A549 (cell line): ENCODE data around the gene RABGAP1L. TPM values are rescaled to one million over a fixed set of nuclear protein-coding genes. Genes with fewer than 3 reads are reported as not detected.

Experiments
- ATAC-seq, 2 experiments: fragments of 200-7000 bp in 1 of 2; fragments of >200 bp in 1 of 2; cut with Nextera tagmentation in 1 of 2; cut with Tn5 transposase in 1 of 2; 3 replicates each; pipeline versions ENCODE4 v1.8.0 to v1.9.1; 2018 to 2020; ENCODE audit warnings: mild to moderate bottlenecking in 1 of 2, moderate library complexity in 1 of 2
- CTCF ChIA-PET: fragments of 300-600 bp; sonication (Branson Sonifier 250); formaldehyde crosslinking; extraction: SDS; loops from one replicate; lab custom pipeline; 2021; ENCODE audit warnings: antibody characterized with exemption, inconsistent platforms; lab: Yijun Ruan, JAX
- POLR2A ChIA-PET: fragments of 350-600 bp; formaldehyde crosslinking; extraction: SDS; loops from one replicate; lab custom pipeline; 2021; ENCODE audit warnings: antibody characterized with exemption, inconsistent platforms; lab: Yijun Ruan, JAX
- DNase-seq, 2 experiments: peaks; one replicate each; pipeline versions ENCODE4 v3.0.0 to v3.0.0-alpha.2; 2011 to 2016; ENCODE audit warnings: low read depth in 1 of 2, low spot score in 1 of 2
- FAIRE-seq: peaks from 2 replicates; lab custom pipeline; 2011; peaks lifted over from hg19 to GRCh38; lab: Jason Lieb, UNC
- H3K27ac ChIP-seq, 2 experiments: fragments of >200 bp; sonication (Bioruptor Twin); formaldehyde crosslinking; 3 replicates each; pipeline ENCODE4 v1.5.1; 2016 to 2017
- H3K4me1 ChIP-seq: fragments of >200 bp; sonication (Bioruptor Twin); formaldehyde crosslinking; 3 replicates; pipeline ENCODE4 v1.6.1; 2016
- H3K4me2 ChIP-seq: fragments of >200 bp; sonication (Bioruptor Twin); formaldehyde crosslinking; 3 replicates; pipeline ENCODE4 v1.6.1; 2016
- H3K4me3 ChIP-seq: fragments of >200 bp; sonication (Bioruptor Twin); formaldehyde crosslinking; 3 replicates; pipeline ENCODE4 v1.5.1; 2016
- H3K9me3 ChIP-seq: fragments of >200 bp; sonication (Bioruptor Twin); formaldehyde crosslinking; 3 replicates; pipeline ENCODE4 v1.6.1; 2016
- CBX8 ChIP-seq: fragments of 200-600 bp; sonication (generic); IDR thresholded peaks from 2 replicates; pipeline ENCODE4 v1.6.1; 2016
- CEBPB ChIP-seq, 2 experiments: fragments of >200 bp in 1 of 2; sonication (Bioruptor Twin) in 1 of 2; formaldehyde crosslinking in 1 of 2; IDR thresholded peaks; 2 replicates each; pipeline ENCODE4 v1.6.1; 2012 to 2016
- EHF ChIP-seq: fragments of 250-450 bp; sonication (Bioruptor Pico); IDR thresholded peaks from 2 replicates; pipeline ENCODE4 v1.5.0; 2020; ENCODE audit warnings: mild to moderate bottlenecking
- ESRRA ChIP-seq: fragments of 150-350 bp; IDR thresholded peaks from 2 replicates; pipeline ENCODE4 v1.6.1; 2014; ENCODE audit warnings: mild to moderate bottlenecking, low read length, borderline replicate concordance
- FOSB ChIP-seq: fragments of 250-450 bp; sonication (Bioruptor Pico); IDR thresholded peaks from 2 replicates; pipeline ENCODE4 v1.5.0; 2020; ENCODE audit warnings: mild to moderate bottlenecking, moderate library complexity
- FOSL2 ChIP-seq, 2 experiments: fragments of 450-650 bp in 1 of 2; fragments of >200 bp in 1 of 2; sonication (Bioruptor Twin) in 1 of 2; formaldehyde crosslinking; IDR thresholded peaks; 2 replicates each; pipeline versions ENCODE4 v1.5.0 to v1.6.1; 2016 to 2020; ENCODE audit warnings: mild to moderate bottlenecking in 1 of 2, moderate library complexity in 1 of 2
- GATA3 ChIP-seq: IDR thresholded peaks from 2 replicates; pipeline ENCODE4 v1.6.1; 2012; ENCODE audit warnings: borderline replicate concordance
- HMGXB4 ChIP-seq: fragments of 250-450 bp; sonication (Bioruptor Pico); IDR thresholded peaks from 2 replicates; pipeline ENCODE4 v1.5.0; 2021; ENCODE audit warnings: mild to moderate bottlenecking, moderate library complexity, borderline replicate concordance
- HOXB5 ChIP-seq: fragments of 250-450 bp; sonication (Bioruptor Pico); IDR thresholded peaks from 2 replicates; pipeline ENCODE4 v1.5.0; 2020; ENCODE audit warnings: mild to moderate bottlenecking, moderate library complexity
- JUN ChIP-seq, 2 experiments: fragments of >200 bp; sonication (Bioruptor Twin); formaldehyde crosslinking; IDR thresholded peaks; 2 replicates in 1 of 2; 3 replicates in 1 of 2; pipeline ENCODE4 v1.6.1; 2016 to 2017
- JUNB ChIP-seq: fragments of >200 bp; sonication (Bioruptor Twin); formaldehyde crosslinking; IDR thresholded peaks from 2 replicates; pipeline ENCODE4 v1.6.1; 2016
- MAFK ChIP-seq: fragments of 450-650 bp; IDR thresholded peaks from 2 replicates; pipeline ENCODE4 v1.6.1; 2014; ENCODE audit not compliant: partially characterized antibody
- MAZ ChIP-seq: fragments of 150-350 bp; IDR thresholded peaks from 2 replicates; pipeline ENCODE4 v1.6.1; 2014; ENCODE audit warnings: antibody characterized with exemption, low read depth, low read length, borderline replicate concordance
- NR3C1 ChIP-seq: fragments of >200 bp; sonication (Bioruptor Twin); formaldehyde crosslinking; IDR thresholded peaks from 3 replicates; pipeline ENCODE4 v1.6.1; 2017
- POLR2AphosphoS2 ChIP-seq: conservative IDR thresholded peaks from 2 replicates; pipeline ENCODE4 v1.6.1; 2012; ENCODE audit warnings: low read length, improper control_type of control experiment, inconsistent platforms
- SMC3 ChIP-seq: fragments of >200 bp; sonication (Bioruptor Twin); formaldehyde crosslinking; IDR thresholded peaks from 3 replicates; pipeline ENCODE4 v1.6.1; 2018; ENCODE audit warnings: inconsistent platforms
- SREBF2 ChIP-seq: fragments of 450-650 bp; IDR thresholded peaks from 2 replicates; pipeline ENCODE4 v1.6.1; 2014; ENCODE audit warnings: mild to moderate bottlenecking, moderate library complexity
- whole genome bisulfite sequencing: methylation state at CpG from one replicate; pipeline ENCODE4 v1.1.6; 2017; ENCODE audit errors: missing lambda C conversion rate; 5-methylcytosine and 5-hydroxymethylcytosine counted together
- polyA plus RNA-seq, 4 experiments: library from polyadenylated mRNA; depleted of rRNA in 3 of 4; stranded (reverse); fragments of >200 nt; fragmentation: RNase III in 1 of 4; extraction: RNeasy Plus Mini Kit Qiagen cat#74134 plus additional on column Dnase treatment in 1 of 4; gene quantifications; 2 replicates in 3 of 4; 3 replicates in 1 of 4; pipeline ENCODE4 v1.2.3, GENCODE V29; 2011 to 2017
- TF ChIP-seq, protein P1 (sequence below): IDR thresholded peaks from 2 replicates; pipeline ENCODE4 v1.6.1; 2012; ENCODE audit warnings: low read depth, borderline replicate concordance
- TF ChIP-seq, protein P2 (sequence below): IDR thresholded peaks from 2 replicates; pipeline ENCODE4 v1.6.1; 2012
- TF ChIP-seq, protein P3 (sequence below): fragments of >200 bp; sonication (Bioruptor Twin); formaldehyde crosslinking; IDR thresholded peaks from 2 replicates; pipeline ENCODE4 v1.6.1; 2016
- TF ChIP-seq, protein P4 (sequence below): fragments of 200-600 bp; sonication (generic); IDR thresholded peaks from 2 replicates; pipeline ENCODE4 v1.6.1; 2016; ENCODE audit warnings: antibody characterized with exemption, mild to moderate bottlenecking, moderate library complexity
- TF ChIP-seq, protein P5 (sequence below): fragments of 250-450 bp; sonication (Bioruptor Pico); IDR thresholded peaks from 2 replicates; pipeline ENCODE4 v1.5.0; 2020; ENCODE audit warnings: low read depth, mild to moderate bottlenecking, moderate library complexity

The RABGAP1L gene
- polyA plus RNA-seq, 2 of the 4 experiments (the other 2 are of a cell fraction): 8.2 to 18.6 TPM

DNA sequence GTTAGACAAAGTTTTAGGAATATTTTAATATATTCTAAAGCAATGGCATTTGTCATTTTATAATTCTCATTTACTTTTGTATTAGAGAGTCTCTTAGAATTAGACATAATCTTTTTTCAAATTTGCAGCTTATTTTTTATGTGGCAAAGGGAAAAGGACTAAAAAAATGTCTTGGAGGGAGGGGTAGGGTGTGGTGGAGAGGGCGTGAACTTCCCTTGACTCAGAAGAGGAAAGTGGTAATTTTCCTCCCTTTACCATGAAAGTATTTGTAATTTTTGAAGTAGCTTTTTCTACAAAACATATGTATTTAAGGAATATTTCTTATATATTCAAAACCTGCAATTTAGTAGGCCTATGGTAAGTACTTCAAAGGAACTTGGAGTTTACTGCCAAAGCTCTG, 6.9 kb upstream of the RABGAP1L start:
- H3K27ac ChIP-seq: no peak overlapping the region
- TF ChIP-seq HOXB5 (CRISPR knock-in tag): no peak
- no peak for TF ChIP-seq MAZ
- no peak for TF ChIP-seq JUNB
- no peak for TF ChIP-seq HMGXB4 (CRISPR knock-in tag)
- TF ChIP-seq SMC3: no peak
- no peak for TF ChIP-seq GATA3
- no peak for TF ChIP-seq SREBF2
- TF ChIP-seq CEBPB (IDR thresholded peaks at IDR 0.05): no peak
- TF ChIP-seq CBX8: no peak
- TF ChIP-seq, protein P1, sequence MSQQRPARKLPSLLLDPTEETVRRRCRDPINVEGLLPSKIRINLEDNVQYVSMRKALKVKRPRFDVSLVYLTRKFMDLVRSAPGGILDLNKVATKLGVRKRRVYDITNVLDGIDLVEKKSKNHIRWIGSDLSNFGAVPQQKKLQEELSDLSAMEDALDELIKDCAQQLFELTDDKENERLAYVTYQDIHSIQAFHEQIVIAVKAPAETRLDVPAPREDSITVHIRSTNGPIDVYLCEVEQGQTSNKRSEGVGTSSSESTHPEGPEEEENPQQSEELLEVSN: no peak
- TF ChIP-seq, protein P2, sequence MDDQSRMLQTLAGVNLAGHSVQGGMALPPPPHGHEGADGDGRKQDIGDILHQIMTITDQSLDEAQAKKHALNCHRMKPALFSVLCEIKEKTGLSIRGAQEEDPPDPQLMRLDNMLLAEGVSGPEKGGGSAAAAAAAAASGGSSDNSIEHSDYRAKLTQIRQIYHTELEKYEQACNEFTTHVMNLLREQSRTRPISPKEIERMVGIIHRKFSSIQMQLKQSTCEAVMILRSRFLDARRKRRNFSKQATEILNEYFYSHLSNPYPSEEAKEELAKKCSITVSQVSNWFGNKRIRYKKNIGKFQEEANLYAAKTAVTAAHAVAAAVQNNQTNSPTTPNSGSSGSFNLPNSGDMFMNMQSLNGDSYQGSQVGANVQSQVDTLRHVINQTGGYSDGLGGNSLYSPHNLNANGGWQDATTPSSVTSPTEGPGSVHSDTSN: no peak
- no peak for TF ChIP-seq NR3C1
- no peak for TF ChIP-seq MAFK
- TF ChIP-seq, protein P3, sequence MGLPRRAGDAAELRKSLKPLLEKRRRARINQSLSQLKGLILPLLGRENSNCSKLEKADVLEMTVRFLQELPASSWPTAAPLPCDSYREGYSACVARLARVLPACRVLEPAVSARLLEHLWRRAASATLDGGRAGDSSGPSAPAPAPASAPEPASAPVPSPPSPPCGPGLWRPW: no peak
- no peak for TF ChIP-seq ESRRA
- TF ChIP-seq FOSB (CRISPR knock-in tag): no peak
- TF ChIP-seq, protein P4, sequence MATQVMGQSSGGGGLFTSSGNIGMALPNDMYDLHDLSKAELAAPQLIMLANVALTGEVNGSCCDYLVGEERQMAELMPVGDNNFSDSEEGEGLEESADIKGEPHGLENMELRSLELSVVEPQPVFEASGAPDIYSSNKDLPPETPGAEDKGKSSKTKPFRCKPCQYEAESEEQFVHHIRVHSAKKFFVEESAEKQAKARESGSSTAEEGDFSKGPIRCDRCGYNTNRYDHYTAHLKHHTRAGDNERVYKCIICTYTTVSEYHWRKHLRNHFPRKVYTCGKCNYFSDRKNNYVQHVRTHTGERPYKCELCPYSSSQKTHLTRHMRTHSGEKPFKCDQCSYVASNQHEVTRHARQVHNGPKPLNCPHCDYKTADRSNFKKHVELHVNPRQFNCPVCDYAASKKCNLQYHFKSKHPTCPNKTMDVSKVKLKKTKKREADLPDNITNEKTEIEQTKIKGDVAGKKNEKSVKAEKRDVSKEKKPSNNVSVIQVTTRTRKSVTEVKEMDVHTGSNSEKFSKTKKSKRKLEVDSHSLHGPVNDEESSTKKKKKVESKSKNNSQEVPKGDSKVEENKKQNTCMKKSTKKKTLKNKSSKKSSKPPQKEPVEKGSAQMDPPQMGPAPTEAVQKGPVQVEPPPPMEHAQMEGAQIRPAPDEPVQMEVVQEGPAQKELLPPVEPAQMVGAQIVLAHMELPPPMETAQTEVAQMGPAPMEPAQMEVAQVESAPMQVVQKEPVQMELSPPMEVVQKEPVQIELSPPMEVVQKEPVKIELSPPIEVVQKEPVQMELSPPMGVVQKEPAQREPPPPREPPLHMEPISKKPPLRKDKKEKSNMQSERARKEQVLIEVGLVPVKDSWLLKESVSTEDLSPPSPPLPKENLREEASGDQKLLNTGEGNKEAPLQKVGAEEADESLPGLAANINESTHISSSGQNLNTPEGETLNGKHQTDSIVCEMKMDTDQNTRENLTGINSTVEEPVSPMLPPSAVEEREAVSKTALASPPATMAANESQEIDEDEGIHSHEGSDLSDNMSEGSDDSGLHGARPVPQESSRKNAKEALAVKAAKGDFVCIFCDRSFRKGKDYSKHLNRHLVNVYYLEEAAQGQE: no peak
- no peak for TF ChIP-seq EHF (CRISPR knock-in tag)
- no peak for TF ChIP-seq POLR2AphosphoS2
- no peak overlapping the region for H3K4me3 ChIP-seq
- FAIRE-seq: no peak
- ChIA-PET POLR2A (no interaction called here), CTCF (no interaction called here)
- H3K4me1 ChIP-seq: peaks cover 11% of the 10 kb centered on the region
- DNase-seq: no peak
- no peaks in the 10 kb centered on the region for H3K9me3 ChIP-seq
- WGBS: 81% methylated on average over 1 of the region's 1 CpG
- H3K4me2 ChIP-seq: no peak overlapping the region
- no peak for ATAC-seq

GRCh38 chr1:174153085-174153824, 6.1 kb upstream of the RABGAP1L start:
- Histone ChIP-seq H3K4me1 (peaks cover 13% of the 10 kb centered on the region), H3K4me3 (no peak overlapping the region), H3K4me2 (peak overlapping the region; percentile 12; the same call in 1 of the 3 replicates), H3K27ac (no peak overlapping the region), H3K9me3 (no peaks in the 10 kb centered on the region)
- FAIRE-seq: no peak
- peak in 1 of 2 experiments; percentile 27 for DNase-seq
- WGBS: 60% methylated on average over 5 of the region's 5 CpGs
- ATAC-seq: peak; percentile 77 to 87
- ChIA-PET POLR2A (no interaction called here), CTCF (interaction anchor here (1.2 kb wide), 1 partner anchor 38 kb away, joined by 6 read pairs; no protein-coding TSS in a partner anchor)
- TF ChIP-seq GATA3 (no peak), FOSL2 (IDR thresholded peaks at IDR 0.05) (no peak), FOSL2 (CRISPR knock-in tag; IDR thresholded peaks at IDR 0.05) (peak; percentile 21; the same call in 1 of the 2 replicates), JUN (IDR thresholded peaks at IDR 0.05) (no peak)
- TF ChIP-seq, protein P5, sequence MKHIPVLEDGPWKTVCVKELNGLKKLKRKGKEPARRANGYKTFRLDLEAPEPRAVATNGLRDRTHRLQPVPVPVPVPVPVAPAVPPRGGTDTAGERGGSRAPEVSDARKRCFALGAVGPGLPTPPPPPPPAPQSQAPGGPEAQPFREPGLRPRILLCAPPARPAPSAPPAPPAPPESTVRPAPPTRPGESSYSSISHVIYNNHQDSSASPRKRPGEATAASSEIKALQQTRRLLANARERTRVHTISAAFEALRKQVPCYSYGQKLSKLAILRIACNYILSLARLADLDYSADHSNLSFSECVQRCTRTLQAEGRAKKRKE (CRISPR knock-in tag): no peak
